Esophagus muscularis mucosa (tissue), 4 donors: ENCODE data around the gene ZNF181. TPM values are rescaled to one million over a fixed set of nuclear protein-coding genes. Genes with fewer than 3 reads are reported as not detected.
"Not testable (repeated sequence)": the region's sequence is repeated elsewhere in the genome, so short reads cannot be mapped to it uniquely, and the experiment has no call there.

Experiments
- DNase-seq: peaks from one replicate; pipeline ENCODE4 v3.0.0-alpha.2; 2017; ENCODE audit errors: extremely low spot score
- H3K27ac ChIP-seq, 4 donors: fragments of 200-600 bp; sonication (generic); replicated peaks in 1 of 4; 1 replicate in 3 of 4; 2 replicates in 1 of 4; pipeline ENCODE4 v1.5.1; 2016 to 2019; ENCODE audit warnings: mild to moderate bottlenecking in 1 of 4
- H3K27me3 ChIP-seq, 4 donors: fragments of 200-600 bp; sonication (generic); one replicate each; pipeline versions ENCODE4 v1.5.1 to v1.6.0; 2016 to 2019
- H3K36me3 ChIP-seq, 4 donors: fragments of 200-600 bp; sonication (generic); one replicate each; pipeline ENCODE4 v1.5.1; 2016 to 2019
- H3K4me1 ChIP-seq, 4 donors: fragments of 200-600 bp; sonication (generic); one replicate each; pipeline ENCODE4 v1.5.1; 2016 to 2019
- H3K4me3 ChIP-seq, 4 donors: fragments of 200-600 bp; sonication (generic); 1 replicate in 2 of 4; 2 replicates in 2 of 4; pipeline ENCODE4 v1.5.1; 2016 to 2019; ENCODE audit warnings: mild to moderate bottlenecking in 4 of 4, moderate library complexity in 1 of 4
- H3K9me3 ChIP-seq, 4 donors: fragments of 200-600 bp; sonication (generic); 1 replicate in 3 of 4; 2 replicates in 1 of 4; pipeline ENCODE4 v1.5.1; 2016 to 2019
- CTCF ChIP-seq, 3 experiments: fragments of 200-600 bp in 2 of 3; fragments of 450-650 bp in 1 of 3; sonication (generic) in 2 of 3; IDR thresholded peaks; one replicate each; pipeline ENCODE4 v1.5.1; 2017 to 2019; ENCODE audit warnings: antibody characterized with exemption in 3 of 3, mild to moderate bottlenecking in 2 of 3, moderate library complexity in 1 of 3
- EP300 ChIP-seq: sonication (generic); formaldehyde crosslinking; IDR thresholded peaks from one replicate; pipeline ENCODE4 v1.6.1; 2017; ENCODE audit warnings: antibody characterized with exemption
- POLR2A ChIP-seq: fragments of 450-650 bp; IDR thresholded peaks from one replicate; pipeline ENCODE4 v1.6.1; 2017; ENCODE audit warnings: antibody characterized with exemption, moderate library complexity, mild to moderate bottlenecking, low read depth
- POLR2AphosphoS5 ChIP-seq, 2 donors: sonication (generic); formaldehyde crosslinking; IDR thresholded peaks; one replicate each; pipeline ENCODE4 v1.6.1; 2017; ENCODE audit warnings: antibody characterized with exemption in 2 of 2
- WGBS: methylation state at CpG from one replicate; pipeline ENCODE4 v1.1.5; 2018; 5-methylcytosine and 5-hydroxymethylcytosine counted together
- intact Hi-C: fragments of 100-400 bp; cut with DNase I; formaldehyde crosslinking; loops from one replicate; pipeline ENCODE4 v1.15.1; 2023
- total RNA-seq, 4 donors: library from RNA; depleted of rRNA; stranded (reverse); fragments of >200 nt; gene quantifications; one replicate each; pipeline versions ENCODE4 v1.1.0 to v1.2.1, GENCODE V29; 2016

Gene ZNF181
- 10 to 100 TPM; 22.6 to 31.6 (median 26.0) TPM for total RNA-seq

- peak within 1 kb of the TSS; percentile 70 to 97 (median 80) for H3K4me3 ChIP-seq
- peak within 1 kb of the TSS; percentile 93 to 99 (median 96) for H3K27ac ChIP-seq
- DNase-seq = peak; percentile 98
- no peaks in the 10 kb centered on the region for H3K27me3 ChIP-seq
- intact Hi-C loops = loop anchor here (2.0 to 5.0 kb wide), 2 partner anchors 39 to 57 kb away; partner anchors contain the start of genes SCGB2B2, ZNF302 and ZNF599
- peaks cover 0 to 15% (median 13%) of the 10 kb centered on the region in 4 donors for H3K9me3 ChIP-seq
- peaks cover 19 to 41% (median 35%) of the 10 kb centered on the region in 4 donors for H3K4me1 ChIP-seq
- 0% methylated on average over 33 of the region's 67 CpGs for WGBS
- peaks cover 16 to 37% (median 21%) of the 10 kb centered on the region in 4 donors for H3K36me3 ChIP-seq
- peak; percentile 67 to 80 for TF ChIP-seq POLR2AphosphoS5 (IDR thresholded peaks at IDR 0.05)
- no peak for TF ChIP-seq CTCF (IDR thresholded peaks at IDR 0.05)
- peak; percentile 61 for TF ChIP-seq EP300
- TF ChIP-seq POLR2A = peak; percentile 77
Observed at GRCh38 chr19:34733746-34734536, at the start of gene ZNF181. ZNF181 (plus strand) TSS chr19:34734243; CDS start chr19:34735038, 795 bp downstream.

- WGBS = 94% methylated on average over 5 of the region's 5 CpGs
- DNase-seq, intact Hi-C loops, H3K4me1 ChIP-seq, H3K4me3 ChIP-seq, H3K27me3 ChIP-seq, H3K27ac ChIP-seq: not testable (repeated sequence)
- H3K36me3 ChIP-seq = peaks cover 43 to 53% (median 46%) of the 10 kb centered on the region in 4 donors
- peaks cover 11 to 91% (median 72%) of the 10 kb centered on the region in 4 donors for H3K9me3 ChIP-seq
Observed at GRCh38 chr19:34685266-34685665, 48.8 kb upstream of the ZNF181 start.

GRCh38 chr19:34686455-34686854 lies 47.6 kb upstream of the ZNF181 start:
- DNase-seq = no peak
- intact Hi-C loops = no loop called here
- no peak overlapping the region for H3K4me3 ChIP-seq
- no peak overlapping the region for H3K27ac ChIP-seq
- peaks cover 11 to 89% (median 62%) of the 10 kb centered on the region in 4 donors for H3K9me3 ChIP-seq
- H3K36me3 ChIP-seq = peaks cover 33 to 42% (median 35%) of the 10 kb centered on the region in 4 donors
- TF ChIP-seq CTCF (IDR thresholded peaks at IDR 0.05) (no peak), POLR2AphosphoS5 (IDR thresholded peaks at IDR 0.05) (no peak), POLR2A (no peak)
- H3K4me1 ChIP-seq = no peaks in the 10 kb centered on the region
- 87% methylated on average over 5 of the region's 5 CpGs for WGBS
- H3K27me3 ChIP-seq = no peaks in the 10 kb centered on the region

- Histone ChIP-seq H3K27me3 (no peaks in the 10 kb centered on the region), H3K4me3 (no peak overlapping the region), H3K36me3 (peaks cover 25 to 33% (median 27%) of the 10 kb centered on the region in 4 donors), H3K27ac (no peak overlapping the region), H3K9me3 (peaks cover 11 to 80% (median 56%) of the 10 kb centered on the region in 4 donors), H3K4me1 (no peaks in the 10 kb centered on the region)
- intact Hi-C loops = no loop called here
- WGBS = 79% methylated on average over 2 of the region's 2 CpGs
- TF ChIP-seq CTCF (IDR thresholded peaks at IDR 0.05) (no peak), POLR2AphosphoS5 (IDR thresholded peaks at IDR 0.05) (no peak), POLR2A (no peak), EP300 (no peak)
- DNase-seq = no peak
Observed at GRCh38 chr19:34687348-34687747, 46.7 kb upstream of the ZNF181 start.

- H3K27ac ChIP-seq = no peak overlapping the region
- no peak overlapping the region for H3K4me3 ChIP-seq
- TF ChIP-seq EP300 (no peak), POLR2A (no peak)
- peaks cover 12 to 20% (median 14%) of the 10 kb centered on the region in 4 donors for H3K36me3 ChIP-seq
- no peaks in the 10 kb centered on the region for H3K27me3 ChIP-seq
- no peak for DNase-seq
- 84% methylated on average over 1 of the region's 1 CpG for WGBS
- intact Hi-C loops = no loop called here
- no peaks in the 10 kb centered on the region for H3K4me1 ChIP-seq
- H3K9me3 ChIP-seq = peaks cover 11 to 67% (median 45%) of the 10 kb centered on the region in 4 donors
Observed at GRCh38 chr19:34688592-34688991, 45.5 kb upstream of the ZNF181 start.
